ENCODE results near the gene EPHB6. TPM values are rescaled to one million over a fixed set of nuclear protein-coding genes. Genes with fewer than 3 reads are reported as not detected.

EPHB6 gene
- total and polyA plus RNA-seq, 3 donors from 2014 or later = 38.1 to 52.0 (median 47.3) TPM

Other genes with a start within 250 kb of the EPHB6 start
- not detected for gene PRSS1, start 105.6 kb upstream of the EPHB6 start, total RNA-seq
- gene PRSS1, start 105.6 kb upstream of the EPHB6 start, polyA plus RNA-seq (ENCODE audit: insufficient read depth, low read depth, low replicate concordance) = not detected
- not detected for gene PRSS2, start 84.1 kb upstream of the EPHB6 start, total RNA-seq
- gene PRSS2, start 84.1 kb upstream of the EPHB6 start, polyA plus RNA-seq (ENCODE audit: insufficient read depth, low read depth, low replicate concordance) = not detected
- 1 to 10 TPM; 2.2 to 4.5 TPM for gene TRPV6, start 30.7 kb downstream of the EPHB6 start, total RNA-seq
- gene TRPV6, start 30.7 kb downstream of the EPHB6 start, polyA plus RNA-seq (ENCODE audit: insufficient read depth, low read depth, low replicate concordance) = 2.6 TPM
- gene TRPV5, start 78.7 kb downstream of the EPHB6 start, total RNA-seq = 1 to 10 TPM; 1.4 to 2.1 TPM
- gene TRPV5, start 78.7 kb downstream of the EPHB6 start, polyA plus RNA-seq (ENCODE audit: insufficient read depth, low read depth, low replicate concordance) = 0.57 TPM
- gene LLCFC1, start 84.4 kb downstream of the EPHB6 start, total RNA-seq = 10 to 100 TPM; 14.1 to 38.5 TPM
- 73.2 TPM for gene LLCFC1, start 84.4 kb downstream of the EPHB6 start, polyA plus RNA-seq (ENCODE audit: insufficient read depth, low read depth, low replicate concordance)
- gene KEL, start 107.3 kb downstream of the EPHB6 start, total RNA-seq = 100 to 1,000 TPM; 124 TPM
- gene KEL, start 107.3 kb downstream of the EPHB6 start, polyA plus RNA-seq (ENCODE audit: insufficient read depth, low read depth, low replicate concordance) = 52.1 TPM
- gene OR9A2, start 172.1 kb downstream of the EPHB6 start, total RNA-seq = 1 to 10 TPM in 1 of 2 donors, under 1 TPM in 1; 0.99 to 3.5 TPM
- not detected for gene OR9A2, start 172.1 kb downstream of the EPHB6 start, polyA plus RNA-seq (ENCODE audit: insufficient read depth, low read depth, low replicate concordance)
- gene OR6V1, start 197.3 kb downstream of the EPHB6 start, total RNA-seq = not detected
- gene OR6V1, start 197.3 kb downstream of the EPHB6 start, polyA plus RNA-seq (ENCODE audit: insufficient read depth, low read depth, low replicate concordance) = not detected